GM23248 (cell line): ENCODE results near the gene KAZN. TPM values are rescaled to one million over a fixed set of nuclear protein-coding genes. Genes with fewer than 3 reads are reported as not detected.

Experiments
- DNase-seq: peaks from one replicate; pipeline ENCODE4 v3.0.0-alpha.2; 2015
- H2AFZ ChIP-seq: fragments of 200-600 bp; sonication (generic); 2 replicates; pipeline ENCODE4 v1.6.1; 2016; ENCODE audit warnings: antibody characterized with exemption
- H3F3A ChIP-seq: fragments of 200-600 bp; sonication (generic); 2 replicates; pipeline ENCODE4 v1.6.1; 2016; ENCODE audit warnings: mild to moderate bottlenecking, antibody characterized with exemption, mixed run types; ENCODE audit not compliant: insufficient read depth
- H3K27ac ChIP-seq: fragments of 200-600 bp; sonication (generic); 2 replicates; pipeline ENCODE4 v1.5.1; 2016; ENCODE audit warnings: mild to moderate bottlenecking
- H3K27me3 ChIP-seq: fragments of 200-600 bp; sonication (generic); replicated peaks from 2 replicates; pipeline ENCODE4 v1.6.1; 2016; ENCODE audit warnings: mild to moderate bottlenecking; ENCODE audit not compliant: insufficient read depth
- H3K36me3 ChIP-seq: fragments of 200-600 bp; sonication (generic); 2 replicates; pipeline ENCODE4 v1.6.1; 2016; ENCODE audit warnings: low read depth, mild to moderate bottlenecking
- H3K4me1 ChIP-seq: fragments of 200-600 bp; sonication (generic); 2 replicates; pipeline ENCODE4 v1.6.1; 2016; ENCODE audit warnings: mild to moderate bottlenecking; ENCODE audit not compliant: insufficient read depth
- H3K4me2 ChIP-seq: fragments of 200-600 bp; sonication (generic); one replicate; pipeline ENCODE4 v1.6.1; 2016; ENCODE audit warnings: mild to moderate bottlenecking; ENCODE audit not compliant: unreplicated experiment
- H3K4me3 ChIP-seq: fragments of 200-600 bp; sonication (generic); 2 replicates; pipeline ENCODE4 v1.5.1; 2016; ENCODE audit warnings: mild to moderate bottlenecking
- H3K79me2 ChIP-seq: fragments of 200-600 bp; sonication (generic); 2 replicates; pipeline ENCODE4 v1.6.1; 2016; ENCODE audit warnings: mild to moderate bottlenecking; ENCODE audit not compliant: insufficient read depth
- H3K9ac ChIP-seq: fragments of 200-600 bp; sonication (generic); 2 replicates; pipeline ENCODE4 v1.6.1; 2016; ENCODE audit warnings: mild to moderate bottlenecking
- H3K9me2 ChIP-seq: fragments of 200-600 bp; sonication (generic); 2 replicates; pipeline ENCODE4 v1.6.1; 2016; ENCODE audit warnings: mixed run types, mild to moderate bottlenecking, moderate library complexity; ENCODE audit not compliant: insufficient read depth
- H3K9me3 ChIP-seq: fragments of 200-600 bp; sonication (generic); one replicate; pipeline ENCODE4 v1.6.1; 2017; ENCODE audit warnings: low read depth
- H4K20me1 ChIP-seq: fragments of 200-600 bp; sonication (generic); 2 replicates; pipeline ENCODE4 v1.6.0; 2016; ENCODE audit not compliant: insufficient read depth
- EZH2 ChIP-seq: fragments of 200-600 bp; sonication (generic); IDR thresholded peaks from 2 replicates; pipeline ENCODE4 v1.6.1; 2018; ENCODE audit warnings: antibody characterized with exemption, mild to moderate bottlenecking; ENCODE audit not compliant: insufficient read depth, poor library complexity, severe bottlenecking
- EZH2phosphoT487 ChIP-seq: fragments of 200-600 bp; sonication (generic); IDR thresholded peaks from 2 replicates; pipeline ENCODE4 v1.6.1; 2018; ENCODE audit warnings: antibody characterized with exemption, moderate library complexity, mild to moderate bottlenecking, low read depth; ENCODE audit not compliant: insufficient read depth
- WGBS, 2 experiments: methylation state at CpG; one replicate each; pipeline ENCODE4 v1.1.6; 2015 to 2017; ENCODE audit warnings: low lambda C conversion rate in 2 of 2, low coverage in 1 of 2; ENCODE audit errors: missing lambda C conversion rate in 2 of 2; 5-methylcytosine and 5-hydroxymethylcytosine counted together
- in situ Hi-C: fragments of 300-500 bp; cut with MboI; formaldehyde crosslinking; loops from 2 replicates; pipeline ENCODE4 v1.15.0; 2020
- polyA plus RNA-seq: library from polyadenylated mRNA; unstranded; fragments of >200 nt; fragmentation: Nextera tagmentation; extraction: Ambion mirVana; gene quantifications from 2 replicates; pipeline ENCODE4 v1.2.1, GENCODE V29; 2016
- total RNA-seq: library from RNA; depleted of rRNA; stranded (reverse); fragments of >200 nt; shearing (Covaris generic); gene quantifications from 2 replicates; pipeline ENCODE4 v1.2.3, GENCODE V29; 2014

Gene KAZN
- total and polyA plus RNA-seq, 2 experiments from 2014 or later = 4.9 to 7.2 TPM

- Histone ChIP-seq H3K27me3 (peaks cover 34% of the 10 kb centered on the region), H3K9ac (no peak overlapping the region), H3K9me3 (no peaks in the 10 kb centered on the region), H2AFZ (no peak overlapping the region), H3K4me1 (no peaks in the 10 kb centered on the region), H3K4me3 (no peak overlapping the region), H3F3A (no peaks in the 10 kb centered on the region), H3K9me2 (no peaks in the 10 kb centered on the region), H4K20me1 (no peaks in the 10 kb centered on the region), H3K79me2 (no peaks in the 10 kb centered on the region), H3K36me3 (no peaks in the 10 kb centered on the region), H3K4me2 (no peak overlapping the region), H3K27ac (no peak overlapping the region)
- TF ChIP-seq EZH2 (no peak), EZH2phosphoT487 (no peak)
- in situ Hi-C loops = no loop called here
- DNase-seq = no peak
- 62 to 64% methylated on average over 9 of the region's 9 CpGs for WGBS, 2 experiments
These were observed 163.0 kb downstream of the KAZN start for GRCh38 chr1:14761291-14762153.

- no peaks in the 10 kb centered on the region for H3K4me1 ChIP-seq
- no peaks in the 10 kb centered on the region for H4K20me1 ChIP-seq
- H3K9ac ChIP-seq = no peak overlapping the region
- in situ Hi-C loops = no loop called here
- H3K36me3 ChIP-seq = no peaks in the 10 kb centered on the region
- no peak overlapping the region for H3K4me2 ChIP-seq
- no peak for DNase-seq
- no peaks in the 10 kb centered on the region for H3K9me3 ChIP-seq
- H3K79me2 ChIP-seq = no peaks in the 10 kb centered on the region
- H3K27me3 ChIP-seq = peaks cover 22% of the 10 kb centered on the region; the same call in 1 of the 2 replicates
- WGBS, 2 experiments = 72 to 78% methylated on average over 5 to 7 of the region's 7 CpGs
- no peaks in the 10 kb centered on the region for H3K9me2 ChIP-seq
- no peak for TF ChIP-seq EZH2
- no peak for TF ChIP-seq EZH2phosphoT487
- H2AFZ ChIP-seq = no peak overlapping the region
- H3K4me3 ChIP-seq = no peak overlapping the region
- no peaks in the 10 kb centered on the region for H3F3A ChIP-seq
- no peak overlapping the region for H3K27ac ChIP-seq
These were observed 165.5 kb downstream of the KAZN start for GRCh38 chr1:14763977-14764376.

- no peaks in the 10 kb centered on the region for H3K36me3 ChIP-seq
- H3F3A ChIP-seq = no peaks in the 10 kb centered on the region
- no peak overlapping the region for H3K4me3 ChIP-seq
- no peak overlapping the region for H3K9ac ChIP-seq
- H4K20me1 ChIP-seq = no peaks in the 10 kb centered on the region
- 69 to 73% methylated on average over 8 of the region's 8 CpGs for WGBS, 2 experiments
- H2AFZ ChIP-seq = no peak overlapping the region
- no peaks in the 10 kb centered on the region for H3K9me3 ChIP-seq
- no peak for TF ChIP-seq EZH2phosphoT487
- TF ChIP-seq EZH2 = no peak
- DNase-seq = no peak
- H3K4me2 ChIP-seq = no peak overlapping the region
- H3K27me3 ChIP-seq = peaks cover 15% of the 10 kb centered on the region; the same call in 1 of the 2 replicates
- H3K27ac ChIP-seq = no peak overlapping the region
- H3K9me2 ChIP-seq = no peaks in the 10 kb centered on the region
- no peaks in the 10 kb centered on the region for H3K4me1 ChIP-seq
- no peaks in the 10 kb centered on the region for H3K79me2 ChIP-seq
- in situ Hi-C loops = no loop called here
These were observed 167.3 kb downstream of the KAZN start for GRCh38 chr1:14765773-14766172.

GRCh38 chr1:14767075-14767474, 168.6 kb downstream of the KAZN start:
- Histone ChIP-seq H3K79me2 (no peaks in the 10 kb centered on the region), H3K4me1 (no peaks in the 10 kb centered on the region), H3K4me2 (no peak overlapping the region), H3F3A (no peaks in the 10 kb centered on the region), H3K27ac (no peak overlapping the region), H4K20me1 (no peaks in the 10 kb centered on the region), H3K4me3 (no peak overlapping the region), H3K36me3 (no peaks in the 10 kb centered on the region), H2AFZ (no peak overlapping the region), H3K9ac (no peak overlapping the region), H3K9me2 (no peaks in the 10 kb centered on the region), H3K9me3 (no peaks in the 10 kb centered on the region), H3K27me3 (peaks cover 13% of the 10 kb centered on the region; the same call in 1 of the 2 replicates)
- TF ChIP-seq EZH2 (no peak), EZH2phosphoT487 (no peak)
- in situ Hi-C loops = no loop called here
- WGBS, 2 experiments = 88 to 90% methylated on average over 5 of the region's 5 CpGs
- DNase-seq = no peak
